GDM1 (cell line): ENCODE data around the gene TTLL8.

ENCODE experiments used
- DNase-seq: peaks from one replicate; lab custom pipeline; 2025; lab: John Stamatoyannopoulos, UW

Gene TTLL8

GRCh38 chr22:50041361-50042065 lies 16.6 kb downstream of the TTLL8 start:
- DNase-seq = no peak

GRCh38 chr22:50040717-50041116 lies 17.4 kb downstream of the TTLL8 start:
- DNase-seq = no peak

- DNase-seq = no peak
Measured at GRCh38 chr22:50039669-50040443, 18.2 kb downstream of the TTLL8 start.

- DNase-seq = no peak
Measured at GRCh38 chr22:50035976-50036724, 21.9 kb downstream of the TTLL8 start.

GRCh38 chr22:50035131-50035881 lies 22.8 kb downstream of the TTLL8 start:
- no peak for DNase-seq

GRCh38 chr22:50034126-50035081 lies 23.7 kb downstream of the TTLL8 start:
- DNase-seq = peak; percentile 75

- no peak for DNase-seq
Measured at GRCh38 chr22:50032941-50033601, 25.0 kb downstream of the TTLL8 start.

GRCh38 chr22:50032109-50032871 lies 25.8 kb downstream of the TTLL8 start:
- no peak for DNase-seq

- no peak for DNase-seq
Measured at GRCh38 chr22:50031189-50032091, 26.7 kb downstream of the TTLL8 start.

GRCh38 chr22:50030297-50031188 lies 27.6 kb downstream of the TTLL8 start:
- DNase-seq = peak; percentile 51

- DNase-seq = no peak
Measured at GRCh38 chr22:50027639-50028537, 30.2 kb downstream of the TTLL8 start.

- no peak for DNase-seq
Measured at GRCh38 chr22:50025993-50026392, 32.1 kb downstream of the TTLL8 start.

- no peak for DNase-seq
Measured at GRCh38 chr22:50022171-50022819, 35.8 kb downstream of the TTLL8 start.

- DNase-seq = no peak
Measured at GRCh38 chr22:50020606-50021005, 37.5 kb downstream of the TTLL8 start.

GRCh38 chr22:50019316-50019715 lies 38.8 kb downstream of the TTLL8 start:
- DNase-seq = no peak
